ENCODE measurements around the gene MMUT.
"Not testable (repeated sequence)": the region's sequence is repeated elsewhere in the genome, so short reads cannot be mapped to it uniquely, and the experiment has no call there.

Gene MMUT

DNA sequence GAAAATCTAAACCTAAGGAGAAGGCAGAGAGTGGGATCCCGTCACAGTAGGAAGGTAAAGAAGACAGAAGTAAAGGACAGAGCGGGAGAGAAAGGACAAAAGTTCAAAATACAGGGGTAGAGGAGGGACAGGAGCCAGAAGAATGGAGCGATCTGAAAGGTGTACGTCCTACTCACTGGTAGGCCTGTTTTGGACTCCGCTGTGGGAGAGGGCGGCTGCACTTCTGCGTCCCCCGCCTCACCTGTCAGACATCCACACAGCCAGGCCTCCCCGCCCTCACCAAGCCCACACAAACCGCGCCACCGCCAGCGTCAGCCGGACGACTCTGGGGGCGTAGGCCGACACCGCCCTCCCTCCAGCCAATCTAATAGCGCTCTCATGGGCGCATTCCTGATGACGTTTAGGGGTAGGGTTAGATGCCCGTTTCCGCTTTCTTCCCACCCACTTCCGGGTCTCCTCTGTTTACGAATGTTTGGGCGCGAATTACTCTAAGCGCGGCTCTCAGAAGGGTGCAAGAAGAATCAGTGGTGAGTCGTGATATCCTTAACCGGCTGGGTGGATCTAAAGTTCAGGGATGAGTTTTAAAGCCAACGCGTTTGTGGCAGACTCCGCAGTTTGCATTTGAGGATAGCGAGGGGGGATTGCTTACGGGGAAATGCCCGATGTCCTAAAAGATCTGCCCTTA is at the start of gene MMUT, which contains the start of gene CENPQ:
Gene MMUT, minus strand, starts transcription at position 327 of the 685 bp plus-strand sequence. CDS start 3,787 bp downstream, outside the sequence.
Gene CENPQ, plus strand, starts transcription at position 444 of the 685 bp plus-strand sequence. CDS start 6,807 bp downstream, outside the sequence.
- peak; percentile 69 for DNase-seq

DNA sequence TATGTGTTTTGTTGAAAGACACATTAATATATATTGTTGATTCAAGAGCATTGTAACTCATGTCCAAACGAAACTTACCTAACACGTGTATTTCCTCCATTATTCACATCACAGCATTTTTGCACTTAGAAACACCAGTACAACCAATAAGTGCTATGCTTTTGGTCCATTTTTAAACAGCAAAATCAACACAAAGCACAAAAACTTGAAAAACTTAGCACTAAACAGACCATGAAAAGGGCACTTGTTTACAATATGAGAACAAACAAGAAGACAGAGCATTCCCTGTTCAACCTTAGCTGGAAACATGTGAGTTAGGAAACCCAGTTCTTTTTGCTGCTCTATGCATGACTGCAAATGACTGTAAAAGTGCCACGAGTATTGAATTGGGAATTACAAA is 46.3 kb upstream of the MMUT start:
- DNase-seq: no peak

DNA sequence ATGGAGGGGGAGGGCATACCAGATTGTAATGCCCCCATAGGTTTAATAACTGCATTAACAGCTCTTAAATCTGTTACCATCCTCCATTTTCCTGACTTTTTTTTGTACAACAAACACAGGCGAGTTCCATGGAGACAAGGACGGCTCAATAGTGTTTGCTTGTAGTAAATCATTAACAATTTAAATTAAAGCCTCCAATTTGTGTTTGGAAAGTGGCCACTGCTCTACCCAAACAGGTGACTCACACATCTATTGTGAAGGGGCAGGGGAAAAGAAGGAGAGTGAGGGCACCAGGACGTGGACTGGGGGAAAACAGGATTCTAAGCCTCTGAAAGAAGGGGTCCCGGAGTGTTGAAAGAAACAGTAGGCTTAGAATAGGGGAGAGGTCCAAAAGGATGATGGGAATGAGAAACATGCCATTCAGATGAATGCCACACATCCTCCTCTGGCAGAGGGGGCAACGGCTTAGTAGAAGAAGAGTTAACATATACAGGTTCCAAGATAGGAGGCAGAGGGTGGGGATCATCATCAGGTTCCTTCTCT is 43.6 kb upstream of the MMUT start:
- DNase-seq: no peak

DNA sequence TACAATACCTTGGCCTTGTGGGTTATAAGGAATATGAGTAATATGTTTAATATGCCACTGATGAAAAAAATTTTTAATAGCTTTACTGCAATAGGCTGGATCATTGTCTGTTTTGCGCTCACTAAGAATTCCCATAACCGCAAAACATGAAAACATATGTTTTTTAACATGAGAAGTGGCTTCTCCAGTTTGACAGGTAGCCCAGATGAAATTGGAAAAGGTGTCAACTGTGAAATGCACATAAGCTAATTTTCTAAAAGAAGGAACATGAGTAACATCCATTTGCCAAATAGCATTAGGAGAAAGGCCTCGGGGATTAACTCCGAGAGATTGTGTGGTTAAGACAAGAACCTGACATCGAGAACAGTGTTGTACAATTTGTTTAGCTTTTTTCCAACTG is 41.6 kb upstream of the MMUT start:
- DNase-seq: no peak

DNA sequence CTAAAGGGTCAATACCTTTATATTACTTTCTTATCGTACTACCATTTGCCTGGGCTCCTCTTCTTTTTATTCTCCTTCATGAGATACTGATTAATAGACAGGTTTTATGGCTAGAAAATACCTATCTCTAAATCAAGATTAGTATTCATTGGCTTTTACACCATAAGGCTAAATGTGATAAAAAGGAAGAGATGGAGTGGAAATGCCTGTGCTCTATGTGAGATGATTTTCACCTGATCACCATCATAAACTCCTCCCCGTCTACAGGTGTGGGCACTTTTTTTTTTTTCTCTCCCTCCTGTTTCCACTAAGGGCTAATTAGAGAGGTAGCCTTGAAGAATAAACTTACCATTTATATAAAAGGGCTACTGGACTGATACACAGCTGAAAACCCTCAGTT is 36.6 kb upstream of the MMUT start, which contains the start of gene GLYATL3:
Gene GLYATL3, plus strand, starts transcription at position 301 of the 400 bp plus-strand sequence. CDS start 12,068 bp downstream, outside the sequence.
- no peak for DNase-seq

DNA sequence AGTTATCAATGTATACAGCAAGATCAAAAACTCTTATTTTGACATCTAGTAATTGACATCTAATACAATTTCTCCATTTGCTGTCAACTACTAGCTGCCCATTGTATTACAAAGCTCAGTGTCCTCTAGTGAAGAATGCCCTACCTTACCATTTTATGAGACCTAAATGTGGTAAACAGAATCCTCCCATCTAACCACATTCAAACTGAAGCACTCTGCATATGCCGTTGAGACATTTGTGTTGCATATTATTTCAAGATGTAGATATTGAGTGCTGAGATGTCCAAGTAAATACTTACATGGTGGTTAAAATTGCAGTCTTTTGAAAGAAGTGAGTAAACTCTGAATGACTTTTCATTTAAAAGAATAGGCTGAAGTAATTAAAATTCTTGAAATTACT is 36.1 kb upstream of the MMUT start:
- no peak for DNase-seq

DNA sequence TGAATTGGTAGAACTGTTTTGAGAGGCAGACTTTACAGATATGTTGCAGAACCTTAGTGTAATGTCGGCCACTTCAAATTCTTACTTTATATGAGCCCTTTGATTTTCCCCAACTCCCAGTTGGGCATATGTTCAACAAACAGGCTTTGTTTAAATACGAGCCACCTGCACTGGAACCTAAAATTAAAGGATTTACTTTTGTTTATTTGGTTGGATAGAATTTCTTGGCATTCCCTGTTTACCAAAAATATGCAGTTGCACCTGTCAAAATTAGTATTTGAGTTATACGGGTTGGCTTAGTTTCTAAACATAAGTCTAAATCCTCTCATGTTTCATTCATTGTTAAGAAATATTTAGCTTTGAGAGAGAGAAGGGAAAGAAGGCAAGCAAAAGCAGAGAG is 34.3 kb upstream of the MMUT start:
- peak; percentile 12 for DNase-seq

DNA sequence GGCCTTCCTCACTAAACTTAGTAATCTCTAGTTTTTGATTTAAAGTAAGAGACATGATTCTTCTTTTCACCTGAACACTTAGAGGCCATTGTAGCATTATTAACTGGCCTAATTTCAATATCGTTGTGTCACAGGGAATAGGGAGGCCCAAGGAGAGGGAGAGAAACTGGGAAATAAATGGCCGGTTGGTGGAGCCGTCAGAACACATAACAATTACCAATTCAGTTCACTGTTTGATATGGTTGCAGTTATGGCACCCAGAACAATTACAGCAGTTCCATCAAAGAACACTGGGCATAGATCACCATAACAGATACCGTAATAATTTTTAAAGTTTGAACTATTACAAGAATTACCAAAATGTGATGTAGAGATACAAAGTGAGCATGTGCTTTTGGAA is 27.6 kb upstream of the MMUT start:
- no peak for DNase-seq

DNA sequence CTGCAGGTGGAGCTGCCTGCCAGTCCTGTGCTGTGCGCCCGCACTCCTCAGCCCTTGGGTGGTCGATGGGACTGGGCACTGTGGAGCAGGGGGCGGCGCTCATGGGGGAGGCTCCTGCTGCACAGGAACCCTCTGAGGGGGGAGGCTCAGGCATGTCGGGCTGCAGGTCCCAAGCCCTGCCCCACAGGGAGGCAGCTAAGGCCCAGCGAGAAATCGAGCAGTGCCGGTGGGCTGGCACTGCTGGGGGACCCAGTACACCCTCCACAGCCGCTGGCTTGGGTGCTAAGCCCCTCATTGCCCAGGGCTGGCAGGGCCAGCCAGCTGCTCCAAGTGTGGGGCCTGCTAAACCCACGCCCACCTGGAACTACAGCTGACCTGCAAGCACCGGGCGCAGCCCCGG is 20.3 kb upstream of the MMUT start:
- not testable (repeated sequence) for DNase-seq

DNA sequence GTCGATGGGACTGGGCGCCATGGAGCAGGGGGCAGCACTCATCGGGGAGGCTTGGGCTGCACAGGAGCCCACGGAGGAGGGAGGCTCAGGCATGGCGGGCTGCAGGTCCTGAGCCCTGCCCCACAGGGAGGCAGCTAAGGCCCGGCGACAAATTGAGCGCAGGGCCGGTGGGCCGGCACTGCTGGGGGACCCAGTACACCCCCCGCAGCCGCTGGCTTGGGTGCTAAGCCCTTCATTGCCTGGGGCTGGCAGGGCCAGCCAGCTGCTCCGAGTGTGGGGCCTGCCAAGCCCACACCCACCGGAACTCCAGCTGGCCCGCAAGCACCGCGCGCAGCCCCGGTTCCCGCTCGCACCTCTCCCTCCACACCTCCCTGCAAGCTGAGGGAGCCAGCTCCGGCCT is 18.8 kb upstream of the MMUT start:
- DNase-seq: not testable (repeated sequence)

DNA sequence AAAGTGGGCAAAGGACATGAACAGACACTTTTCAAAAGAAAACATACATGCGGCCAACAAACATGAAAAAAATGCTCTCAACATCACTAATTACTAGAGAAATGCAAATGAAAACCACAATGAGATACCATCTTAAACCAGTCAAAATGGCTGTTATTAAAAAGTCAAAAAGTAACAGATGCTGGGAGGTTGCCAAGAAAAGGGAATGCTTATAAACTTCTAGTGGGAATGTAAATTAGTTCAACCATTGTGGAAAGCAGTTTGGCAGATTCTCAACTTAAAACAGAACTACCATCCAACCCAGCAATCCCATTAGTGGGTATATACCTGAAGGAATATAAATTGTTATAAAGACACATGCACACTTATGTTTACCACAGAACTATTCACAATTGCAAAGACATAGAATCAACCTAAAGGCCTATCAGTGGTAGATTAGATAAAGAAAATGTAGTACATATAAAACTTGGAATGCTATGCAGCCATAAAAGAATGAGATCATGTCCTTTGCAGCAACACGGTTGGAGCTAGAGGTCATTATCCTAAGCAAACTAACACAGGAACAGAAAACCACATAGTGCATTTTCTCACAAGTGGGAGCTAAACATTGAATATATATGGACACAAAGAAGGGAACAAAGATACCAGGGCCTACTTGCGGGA is 16.4 kb upstream of the MMUT start:
- DNase-seq: no peak

DNA sequence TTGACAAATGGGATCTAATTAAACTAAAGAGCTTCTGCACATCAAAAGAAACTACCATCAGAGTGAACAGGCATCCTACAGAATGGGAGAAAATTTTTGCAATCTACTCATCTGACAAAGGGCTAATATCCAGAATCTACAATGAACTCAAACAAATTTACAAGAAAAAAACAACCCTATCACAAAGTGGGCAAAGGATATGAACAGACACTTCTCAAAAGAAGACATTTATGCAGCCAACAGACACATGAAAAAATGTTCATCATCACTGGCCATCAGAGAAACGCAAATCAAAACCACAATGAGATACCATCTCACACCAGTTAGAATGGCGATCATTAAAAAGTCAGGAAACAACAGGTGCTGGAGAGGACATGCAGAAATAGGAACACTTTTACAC is 13.5 kb upstream of the MMUT start:
- not testable (repeated sequence) for DNase-seq

DNA sequence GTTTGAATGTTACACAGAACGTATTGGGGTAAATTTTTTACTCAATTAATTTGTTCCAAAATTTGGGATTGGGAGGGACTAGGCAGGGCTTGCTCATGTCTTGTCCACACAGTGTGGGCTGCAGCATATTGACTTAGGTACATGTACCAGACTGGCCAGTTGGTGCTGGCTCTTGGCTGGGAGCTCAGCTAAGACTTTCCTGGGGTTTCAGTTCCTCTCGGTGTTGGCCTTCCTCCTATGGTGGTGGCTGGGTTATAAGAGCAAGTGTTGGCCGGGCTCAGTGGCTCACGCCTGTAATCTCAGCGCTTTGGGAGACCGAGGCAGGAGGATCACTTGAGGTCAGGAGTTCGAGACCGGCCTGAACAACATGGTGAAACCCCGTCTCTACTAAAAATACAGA is 5.0 kb upstream of the MMUT start:
- DNase-seq: no peak

DNA sequence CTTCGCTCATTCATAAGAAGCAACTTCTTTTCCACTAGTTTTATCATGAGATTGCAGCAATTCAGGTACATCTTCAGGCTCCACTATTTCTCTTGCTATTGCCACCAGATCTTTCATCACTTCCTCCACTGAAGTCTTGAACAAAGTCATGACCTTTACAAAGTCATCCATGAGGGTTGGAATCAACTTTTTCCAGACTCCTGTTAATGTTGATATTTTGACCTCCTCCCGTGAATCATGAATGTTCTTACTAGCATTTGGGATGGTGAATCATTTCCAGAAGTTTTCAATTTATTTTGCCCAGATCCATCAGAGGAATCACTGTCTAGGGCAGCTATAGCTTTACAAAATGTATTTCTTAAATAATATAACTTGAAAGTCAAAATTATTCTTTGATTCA is 1.6 kb upstream of the MMUT start:
- DNase-seq: no peak

DNA sequence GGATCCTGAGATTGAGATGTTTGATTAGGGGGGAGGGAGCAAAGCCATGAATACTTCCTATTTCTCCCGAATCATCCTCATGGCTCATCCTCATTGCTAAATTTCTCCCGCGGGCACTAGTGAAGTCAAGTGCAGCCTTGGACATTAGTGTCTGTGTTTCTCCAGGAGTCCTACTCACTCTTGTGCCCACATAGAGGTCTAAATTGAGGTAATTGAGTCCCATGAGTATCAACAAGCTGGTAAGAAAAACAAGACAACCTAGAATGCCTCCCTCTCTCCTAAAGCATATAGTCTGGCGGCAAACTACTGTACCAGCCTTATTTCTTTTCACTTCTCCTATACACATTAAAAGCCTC is 537 bp upstream of the MMUT start:
- DNase-seq: no peak

DNA sequence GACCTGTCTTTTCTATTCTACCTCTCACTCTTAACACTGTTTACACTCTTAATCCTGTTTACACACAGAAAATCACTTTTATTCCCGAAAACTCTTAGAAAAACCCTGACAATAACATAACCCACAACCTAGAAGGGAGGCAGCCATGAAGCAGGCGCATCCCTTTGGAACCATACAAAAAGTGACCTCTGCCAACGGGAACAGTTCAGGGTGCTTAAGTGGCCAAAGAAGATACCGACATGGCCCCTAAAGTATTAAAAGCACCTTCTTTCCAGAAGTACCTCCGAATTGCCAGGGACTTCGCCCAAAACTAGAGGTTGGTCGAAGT is 490 bp downstream of the MMUT start:
- no peak for DNase-seq

DNA sequence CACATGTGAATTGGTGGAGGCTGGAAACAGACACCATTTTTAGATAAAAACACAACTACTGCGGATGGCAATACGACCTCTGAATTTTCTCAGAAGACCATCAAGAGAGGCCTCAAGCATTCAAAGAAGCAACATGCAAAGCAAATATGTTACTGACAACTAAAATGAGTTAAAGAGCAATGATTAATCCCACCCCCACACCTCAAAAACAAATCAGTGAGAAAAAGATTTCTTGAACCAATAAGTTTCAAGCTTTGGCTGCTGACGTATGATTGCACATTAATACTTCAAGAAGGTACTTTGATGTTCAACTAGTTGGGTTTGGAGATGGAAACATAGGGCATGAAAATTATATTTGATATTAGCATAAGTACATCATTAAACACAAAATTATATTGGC is 982 bp downstream of the MMUT start:
- DNase-seq: no peak

DNA sequence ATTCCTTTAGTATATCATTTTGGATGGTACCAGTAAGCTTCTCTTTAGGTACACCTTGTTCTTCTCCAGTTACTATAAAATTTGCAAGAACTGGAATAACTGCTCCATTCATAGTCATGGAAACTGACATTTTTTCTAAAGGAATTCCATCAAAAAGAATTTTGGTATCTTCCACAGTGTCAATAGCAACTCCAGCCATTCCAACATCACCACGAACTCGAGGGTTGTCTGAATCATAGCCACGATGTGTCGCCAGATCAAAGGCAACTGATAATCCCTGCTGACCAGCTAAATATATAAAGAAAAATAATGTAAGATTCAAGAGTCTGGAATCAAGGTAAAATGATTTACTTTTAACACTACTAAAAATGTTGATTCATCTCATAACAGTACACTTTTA is 5.3 kb downstream of the MMUT start:
- DNase-seq: no peak

DNA sequence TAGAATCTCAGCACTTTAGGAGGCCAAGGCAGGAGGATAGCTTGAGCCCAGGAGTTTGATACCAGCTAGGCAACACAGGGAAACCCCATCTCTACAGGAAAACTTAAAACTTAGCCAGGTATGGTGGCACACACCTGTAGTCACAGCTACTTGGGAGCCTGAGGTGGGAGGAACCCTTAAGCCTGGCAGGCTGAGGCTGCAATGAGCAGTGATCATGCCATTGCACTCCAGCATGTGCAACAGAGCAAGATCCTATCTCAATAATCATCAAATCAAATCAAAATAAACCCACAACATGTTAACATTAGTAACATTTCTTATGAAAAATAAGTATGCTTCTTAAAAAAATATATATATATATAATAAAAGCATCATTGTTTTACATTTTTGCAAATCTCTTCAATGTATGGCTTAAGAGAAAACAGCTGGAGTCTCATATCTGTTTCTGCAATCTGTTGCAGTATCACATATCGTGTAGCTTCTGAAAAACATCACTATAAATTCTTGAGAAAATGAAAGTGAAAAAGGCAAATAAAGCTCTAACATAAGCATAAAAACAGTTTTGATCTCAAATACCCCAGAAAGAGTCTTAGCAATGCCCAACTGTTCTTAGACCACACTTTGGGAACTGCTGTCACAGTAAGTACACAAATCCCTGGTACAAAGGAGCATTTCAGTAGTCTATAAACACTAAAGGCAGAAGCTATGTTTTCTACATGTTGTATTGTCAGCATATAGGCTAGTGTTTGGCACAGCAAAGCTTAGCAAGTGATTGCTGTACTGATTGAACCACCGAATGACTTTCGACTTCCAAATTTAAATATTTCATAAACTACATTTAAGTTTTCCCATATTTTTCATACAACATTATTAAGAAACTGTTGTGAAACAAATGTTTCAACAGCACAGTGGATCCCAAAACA is 8.0 kb downstream of the MMUT start:
- DNase-seq: no peak

DNA sequence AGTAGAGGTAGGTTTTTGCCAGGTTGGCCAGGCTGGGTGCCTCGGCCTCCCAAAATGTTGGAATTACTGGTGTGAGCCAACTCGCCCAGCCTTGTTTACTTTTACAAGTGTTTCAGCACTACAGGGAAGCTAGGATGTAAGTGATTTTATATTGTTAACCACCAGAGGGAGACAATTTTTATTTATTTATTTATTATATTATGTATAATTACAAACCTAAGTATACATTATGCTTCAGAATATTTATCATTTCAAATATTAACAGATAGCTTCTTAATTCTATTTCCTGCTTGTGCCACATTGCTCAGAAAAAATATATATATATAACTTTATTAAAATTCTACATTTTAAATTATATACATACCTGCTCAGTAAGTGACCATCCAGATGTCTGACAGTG is 9.8 kb downstream of the MMUT start:
- no peak for DNase-seq

DNA sequence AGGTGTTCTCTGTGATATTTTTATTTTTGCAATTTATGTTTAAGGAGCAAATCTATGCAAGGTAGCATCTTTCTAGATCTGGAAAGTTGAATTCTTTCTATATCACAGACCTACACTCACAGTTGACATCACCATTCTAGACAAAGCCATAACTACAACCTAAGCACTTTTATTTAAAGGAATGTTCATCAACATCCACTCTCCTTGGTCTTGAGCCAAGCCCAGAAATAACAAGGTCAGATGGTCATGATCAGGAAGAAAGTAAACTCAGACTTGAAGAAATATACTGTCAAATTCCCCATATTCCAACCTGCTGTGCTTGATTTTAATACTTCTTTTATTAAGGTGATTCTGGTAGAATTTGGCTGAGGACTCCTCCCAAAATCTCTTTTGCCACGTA is 32.2 kb downstream of the MMUT start:
- DNase-seq: no peak

DNA sequence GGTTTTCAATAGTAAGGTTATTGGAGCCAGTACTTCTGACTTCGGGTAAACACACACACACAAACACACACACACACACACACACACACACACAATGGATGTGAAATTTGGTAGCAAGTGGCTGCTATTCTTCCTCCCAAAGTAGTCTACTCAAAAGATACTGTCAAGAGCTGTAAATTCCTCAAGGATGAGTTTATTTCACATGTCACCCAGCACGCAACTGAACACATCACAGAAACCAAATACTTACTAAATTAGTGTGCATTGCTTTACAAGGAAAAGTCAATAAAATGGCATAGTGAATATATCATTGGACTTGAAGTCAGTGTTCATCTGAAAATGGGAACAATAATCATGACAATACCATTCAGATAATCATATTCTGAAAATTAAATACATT is 32.9 kb downstream of the MMUT start:
- DNase-seq: no peak

DNA sequence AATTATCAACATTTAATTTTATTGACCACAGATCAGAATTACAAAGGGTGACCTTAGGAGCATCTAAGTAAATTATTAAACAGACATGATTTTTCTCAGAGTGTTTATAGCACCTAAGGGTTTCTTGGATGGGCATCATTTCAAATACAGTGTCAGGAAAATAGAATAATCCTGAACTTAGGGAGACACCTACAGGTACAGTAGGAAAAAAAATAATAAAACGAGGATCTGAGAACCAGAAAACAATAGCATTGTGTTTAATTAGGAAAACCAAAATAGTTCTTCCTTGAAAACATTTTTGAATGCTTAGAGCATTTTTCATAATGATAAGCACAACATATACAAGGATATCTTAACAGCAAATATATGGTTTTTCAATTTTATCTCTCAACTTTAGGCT is 39.2 kb downstream of the MMUT start:
- DNase-seq: peak; percentile 14

DNA sequence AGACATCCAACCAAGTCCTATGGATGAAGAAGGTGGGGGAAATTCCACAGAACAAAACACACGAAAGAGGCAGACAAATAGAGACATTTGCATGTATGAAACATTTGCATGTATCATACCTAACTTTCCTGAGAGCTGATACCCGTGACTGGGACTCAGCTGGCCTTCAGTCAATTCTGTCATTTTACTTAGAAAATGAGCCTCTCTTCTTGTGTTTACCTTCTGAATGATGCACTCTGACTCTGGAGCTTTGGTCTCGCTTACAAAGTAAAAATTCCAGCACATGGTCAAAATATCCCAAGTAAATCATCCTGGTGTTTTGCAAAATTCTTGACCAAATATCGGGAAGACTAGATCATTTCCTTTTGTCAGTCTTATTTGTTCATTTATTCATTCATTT is 46.9 kb downstream of the MMUT start:
- DNase-seq: no peak

All from NCI-H2081 treated with DMSO at 0.1 percent for 48 hours (cell line).